HG02763 (cell line): ENCODE data around the gene CPB2.

Experiments
- ATAC-seq: cut with Tn5 transposase; IDR thresholded peaks from one replicate; pipeline ENCODE4 v1.9.1; 2021; ENCODE audit warnings: mild to moderate bottlenecking, moderate library complexity; ENCODE audit not compliant: unreplicated experiment

The CPB2 gene, protein sequence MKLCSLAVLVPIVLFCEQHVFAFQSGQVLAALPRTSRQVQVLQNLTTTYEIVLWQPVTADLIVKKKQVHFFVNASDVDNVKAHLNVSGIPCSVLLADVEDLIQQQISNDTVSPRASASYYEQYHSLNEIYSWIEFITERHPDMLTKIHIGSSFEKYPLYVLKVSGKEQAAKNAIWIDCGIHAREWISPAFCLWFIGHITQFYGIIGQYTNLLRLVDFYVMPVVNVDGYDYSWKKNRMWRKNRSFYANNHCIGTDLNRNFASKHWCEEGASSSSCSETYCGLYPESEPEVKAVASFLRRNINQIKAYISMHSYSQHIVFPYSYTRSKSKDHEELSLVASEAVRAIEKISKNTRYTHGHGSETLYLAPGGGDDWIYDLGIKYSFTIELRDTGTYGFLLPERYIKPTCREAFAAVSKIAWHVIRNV

GRCh38 chr13:46104868-46105267 is at the start of gene CPB2:
Gene CPB2 (minus strand): TSS chr13:46105033. CDS start chr13:46105009, 24 bp downstream.
- no peak for ATAC-seq

DNA sequence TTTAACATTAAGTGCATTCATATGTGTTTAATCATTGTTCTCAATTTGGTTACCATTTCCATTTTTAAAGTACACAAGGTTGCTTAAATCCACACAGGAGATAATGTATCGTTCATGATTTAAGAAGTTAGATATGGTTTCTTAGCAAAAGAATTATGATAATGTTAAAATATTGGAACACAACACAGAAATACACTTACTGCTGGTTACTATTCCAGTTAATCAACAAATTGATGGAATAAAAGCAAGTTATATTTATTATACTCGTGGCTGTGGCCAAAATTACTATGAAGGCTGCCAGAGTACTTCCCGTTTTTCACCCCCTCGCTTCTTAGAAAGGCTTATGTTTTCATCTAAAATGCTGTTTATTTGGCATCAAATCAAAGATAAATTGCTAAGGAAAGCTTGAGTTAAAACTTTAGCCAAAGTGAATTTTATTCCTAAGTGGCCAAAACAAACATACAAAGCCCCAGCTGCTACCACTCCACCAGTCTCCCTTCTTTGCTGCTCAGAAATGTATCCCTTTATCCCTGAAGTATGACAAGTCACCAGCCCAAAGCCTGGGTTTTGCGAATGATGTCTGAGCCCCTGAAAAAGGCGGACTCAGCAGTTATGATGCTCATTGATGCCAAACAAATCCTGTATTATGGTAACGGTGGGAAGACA is 49.4 kb upstream of the CPB2 start:
- no peak for ATAC-seq

GRCh38 chr13:46152627-46153328 is 47.9 kb upstream of the CPB2 start:
- no peak for ATAC-seq

GRCh38 chr13:46150134-46150693 is 45.4 kb upstream of the CPB2 start:
- no peak for ATAC-seq

DNA sequence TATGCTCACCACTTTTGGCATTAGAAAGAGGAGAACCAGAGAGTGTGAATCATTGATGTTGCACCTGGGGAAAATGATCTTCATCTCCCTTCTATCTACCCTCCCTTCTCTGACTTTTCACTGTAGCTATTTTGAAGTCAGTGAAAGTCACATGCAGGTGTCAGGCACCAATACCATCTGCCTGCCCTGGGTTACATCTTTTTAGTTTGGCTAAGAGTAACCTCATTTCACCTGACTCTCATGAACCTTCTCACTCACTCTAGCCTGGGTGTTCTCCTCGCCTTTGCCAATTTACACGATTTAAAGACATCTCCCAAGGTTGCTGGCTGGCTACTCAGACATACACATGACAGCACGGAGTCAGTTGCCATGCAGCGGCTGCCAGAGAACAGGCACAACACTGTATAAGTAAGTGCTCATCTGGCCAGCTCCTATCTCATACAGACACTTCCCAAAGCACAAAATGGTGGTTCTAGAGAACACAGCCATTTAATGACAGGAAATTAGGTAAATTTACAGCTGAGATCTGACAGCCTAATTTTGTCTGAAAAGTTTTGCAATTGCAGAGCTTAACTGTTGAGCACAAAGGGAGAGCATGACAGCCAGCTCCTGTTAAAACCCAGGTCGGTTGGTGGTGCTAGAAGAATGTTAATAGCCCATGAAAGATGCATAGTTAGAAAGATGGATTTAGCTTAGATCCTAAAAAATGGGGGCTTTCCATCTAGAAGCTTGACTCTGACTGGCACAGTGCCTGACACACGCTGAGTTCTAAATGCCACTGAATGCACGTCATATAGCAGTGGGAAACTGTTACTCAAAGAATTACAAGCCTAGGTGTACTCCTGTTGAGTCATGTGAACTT is 44.7 kb upstream of the CPB2 start:
- no peak for ATAC-seq

DNA sequence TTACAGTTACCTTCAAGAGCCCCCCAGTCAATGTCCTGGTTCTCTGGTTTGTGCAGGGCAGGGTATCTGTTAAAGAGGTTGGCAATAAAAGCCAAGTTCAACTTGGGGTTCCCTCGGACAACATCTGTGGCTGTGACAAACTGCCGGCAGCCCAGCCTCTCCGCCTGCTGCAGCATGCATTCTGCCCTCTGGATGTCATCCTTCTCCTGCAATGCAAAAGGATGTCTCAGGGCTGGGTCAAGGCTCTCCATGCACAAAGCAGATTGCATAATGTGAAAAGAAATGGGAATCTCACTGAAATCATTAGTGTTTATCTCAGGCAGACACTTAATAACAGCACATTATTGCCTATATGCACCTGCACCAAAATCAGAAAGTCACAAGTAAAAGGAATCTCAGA is 42.1 kb upstream of the CPB2 start:
- ATAC-seq = no peak

- no peak for ATAC-seq
Measured at GRCh38 chr13:46145950-46146349, 41.1 kb upstream of the CPB2 start.

DNA sequence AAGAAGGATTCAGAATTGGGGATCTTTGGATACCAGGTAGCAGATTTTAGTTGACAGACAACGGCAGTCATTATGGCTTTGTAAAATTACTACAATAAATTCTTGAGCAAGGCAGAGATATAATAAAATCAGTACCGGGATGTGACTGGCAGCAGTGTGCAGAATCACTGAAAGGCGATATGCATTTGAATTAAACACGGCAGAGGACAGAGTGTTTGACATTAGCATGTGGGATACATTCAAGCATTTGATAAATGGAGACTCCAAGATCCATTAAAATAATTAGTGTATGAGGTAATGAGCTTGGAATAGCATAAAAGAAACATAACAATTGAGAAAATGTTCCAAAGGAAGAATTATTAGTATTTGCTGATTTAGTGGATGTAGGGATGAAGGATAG is 40.3 kb upstream of the CPB2 start:
- no peak for ATAC-seq

DNA sequence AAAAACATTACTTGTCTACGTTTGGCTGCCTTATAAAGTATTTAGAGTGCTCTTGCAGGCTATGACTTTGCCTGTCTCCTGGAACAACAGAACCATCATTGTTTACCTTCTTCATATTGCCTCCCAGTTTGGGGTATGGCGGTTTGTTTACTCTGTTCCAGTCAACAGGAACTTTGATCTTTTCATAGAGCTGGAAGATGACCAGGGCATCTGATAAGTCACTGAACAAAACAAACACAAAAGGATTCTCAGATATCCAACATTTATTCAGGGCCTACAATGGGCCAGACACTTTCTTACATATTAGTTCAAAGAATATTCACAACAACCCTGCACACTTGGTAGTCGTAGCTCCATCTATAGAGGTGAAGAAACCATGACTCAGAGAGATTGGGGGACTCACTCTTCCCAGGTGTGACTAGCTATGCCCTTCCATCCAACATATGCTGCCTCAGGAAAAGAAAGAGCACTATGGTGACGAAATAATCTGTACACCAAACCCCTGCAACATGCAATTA is 38.4 kb upstream of the CPB2 start:
- no peak for ATAC-seq

DNA sequence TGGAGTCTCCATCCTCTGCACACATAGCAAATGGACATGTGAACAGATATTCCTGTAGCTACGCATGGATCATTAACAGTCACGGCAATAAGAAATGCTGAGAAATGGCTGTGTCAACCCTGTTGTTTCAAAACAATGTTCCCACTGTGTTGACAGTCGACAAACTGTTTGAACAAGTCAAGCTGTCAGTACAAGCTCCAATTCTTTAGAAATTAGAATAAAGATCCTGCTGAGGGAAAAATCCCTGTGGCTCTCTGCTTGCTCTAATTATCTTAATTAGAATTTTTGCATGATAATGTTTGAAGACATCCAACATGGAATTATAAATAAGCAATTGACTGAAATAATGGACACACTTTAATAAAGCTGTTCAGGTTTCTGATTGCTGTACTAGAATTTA is 37.9 kb upstream of the CPB2 start:
- no peak for ATAC-seq

DNA sequence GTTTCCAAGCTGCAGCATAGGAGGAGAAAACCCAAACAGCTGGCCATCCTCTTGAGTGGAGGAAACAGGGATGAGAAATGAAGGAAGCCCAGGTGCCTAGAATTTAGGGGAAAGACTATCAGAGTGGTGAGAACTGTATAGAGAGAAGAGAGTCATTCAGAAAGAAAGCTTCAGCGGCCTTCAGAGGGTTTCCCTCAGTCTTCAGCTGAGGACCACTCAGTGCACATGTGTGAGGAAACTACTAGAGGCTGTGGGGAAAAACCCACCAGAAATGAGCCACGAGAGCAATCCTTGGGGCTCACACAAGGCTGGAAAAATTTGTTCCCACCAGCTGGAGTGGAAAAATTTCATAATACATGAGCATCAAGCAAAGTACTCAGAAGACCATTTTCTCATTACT is 35.2 kb upstream of the CPB2 start:
- no peak for ATAC-seq

- ATAC-seq = no peak
Measured at GRCh38 chr13:46137627-46138317, 32.9 kb upstream of the CPB2 start.

DNA sequence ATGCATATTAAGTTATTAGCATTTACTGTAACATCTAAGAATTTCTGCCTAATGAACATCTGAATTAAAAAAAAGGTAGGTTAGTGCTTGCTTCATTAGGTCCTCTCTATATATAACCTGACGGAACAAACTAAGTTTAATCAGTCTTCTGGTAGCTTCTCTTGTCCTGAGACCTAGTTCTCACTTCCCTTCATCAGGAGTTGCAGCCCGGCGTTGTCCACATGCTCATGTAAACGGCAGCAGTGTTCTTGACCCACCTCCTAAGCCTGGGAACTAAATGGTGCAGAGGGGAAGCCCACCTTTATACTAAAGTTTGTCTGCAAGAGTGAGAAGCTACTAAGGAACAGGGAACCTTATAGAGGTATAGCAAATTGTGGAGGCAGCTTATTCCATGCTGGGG is 31.9 kb upstream of the CPB2 start:
- ATAC-seq = no peak

DNA sequence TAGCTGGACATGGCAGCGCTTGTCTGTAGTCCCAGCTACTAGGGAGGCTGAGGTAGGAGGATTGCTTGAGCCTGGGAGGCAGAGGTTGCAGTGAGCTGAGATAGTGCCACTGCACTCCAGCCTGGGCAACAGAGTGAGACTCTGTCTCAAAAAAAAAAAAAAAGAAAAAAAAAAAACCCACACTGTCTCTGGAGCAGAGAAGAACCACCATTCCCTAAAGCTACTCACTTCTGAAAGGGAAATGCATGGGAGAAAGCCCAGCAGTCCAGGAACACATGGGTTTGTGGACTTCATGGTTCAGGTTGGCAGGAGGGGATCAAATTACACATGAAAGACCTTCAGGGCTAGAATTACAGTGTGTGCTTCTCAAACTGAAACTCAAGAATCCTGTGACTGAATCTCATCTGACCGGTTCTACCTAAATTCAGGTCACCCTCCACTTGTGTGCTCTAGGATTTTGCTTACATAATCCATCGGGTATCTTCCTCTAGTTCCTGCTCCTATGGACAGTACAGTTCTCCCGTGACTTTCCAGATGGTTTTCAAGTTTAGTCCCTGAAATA is 30.2 kb upstream of the CPB2 start:
- ATAC-seq = no peak

GRCh38 chr13:46134494-46134893 is 29.7 kb upstream of the CPB2 start:
- ATAC-seq = no peak

- ATAC-seq = no peak
Measured at GRCh38 chr13:46132109-46132508, 27.3 kb upstream of the CPB2 start.

- ATAC-seq = no peak
Measured at GRCh38 chr13:46131705-46132104, 26.9 kb upstream of the CPB2 start.

GRCh38 chr13:46129955-46130618 is 25.3 kb upstream of the CPB2 start:
- ATAC-seq = no peak

GRCh38 chr13:46129124-46129523 is 24.3 kb upstream of the CPB2 start:
- ATAC-seq = no peak
